WTC11 (cell line): Measurements from ENCODE around the gene VSTM2B. TPM values are rescaled to one million over a fixed set of nuclear protein-coding genes. Genes with fewer than 3 reads are reported as not detected.

Source experiments
- ATAC-seq: fragments of 200-7000 bp; cut with Tn5 transposase; 2 replicates; pipeline ENCODE4 v1.10.0; 2021; ENCODE audit warnings: mild to moderate bottlenecking, moderate library complexity
- CTCF ChIA-PET: fragments of 300-600 bp; sonication (Branson Sonifier 250); formaldehyde crosslinking; loops from one replicate; lab custom pipeline; 2021; ENCODE audit warnings: antibody characterized with exemption; lab: Charles Lee
- POLR2A ChIA-PET: fragments of 350-600 bp; sonication (Branson Sonifier 250); formaldehyde crosslinking; loops from one replicate; lab custom pipeline; 2021; ENCODE audit warnings: antibody characterized with exemption; lab: Charles Lee
- DNase-seq: peaks from one replicate; pipeline ENCODE4 v3.0.0; 2021; ENCODE audit warnings: low spot score
- H3K27ac Mint-ChIP-seq: 2 replicates; pipeline ENCODE4 v1.8.0; 2021; ENCODE audit warnings: mixed read lengths
- H3K27me3 Mint-ChIP-seq: 2 replicates; pipeline ENCODE4 v1.8.0; 2021; ENCODE audit warnings: low read depth, mild to moderate bottlenecking, moderate library complexity, mixed read lengths
- H3K36me3 Mint-ChIP-seq: 2 replicates; pipeline ENCODE4 v1.8.0; 2021; ENCODE audit warnings: mixed read lengths
- H3K4me1 Mint-ChIP-seq: 2 replicates; pipeline ENCODE4 v1.8.0; 2022; ENCODE audit warnings: mixed read lengths
- H3K4me3 Mint-ChIP-seq: 2 replicates; pipeline ENCODE4 v1.8.0; 2021; ENCODE audit warnings: mild to moderate bottlenecking, moderate library complexity, mixed read lengths
- H3K9me3 Mint-ChIP-seq: 2 replicates; pipeline ENCODE4 v1.8.0; 2021; ENCODE audit warnings: mixed read lengths
- AR ChIP-seq: fragments of 250-450 bp; sonication (Bioruptor Pico); IDR thresholded peaks from 2 replicates; pipeline ENCODE4 v1.9.0; 2021; ENCODE audit warnings: mild to moderate bottlenecking
- CDX4 ChIP-seq: fragments of 250-450 bp; sonication (Bioruptor Pico); IDR thresholded peaks from 2 replicates; pipeline ENCODE4 v1.9.0; 2021; ENCODE audit warnings: moderate library complexity, mild to moderate bottlenecking, inconsistent platforms, borderline replicate concordance
- CREM ChIP-seq: sonication (generic); formaldehyde crosslinking; IDR thresholded peaks from 2 replicates; pipeline ENCODE4 v1.8.1; 2022; ENCODE audit warnings: mild to moderate bottlenecking, missing genetic modification reagents, moderate library complexity
- CTCF ChIP-seq: fragments of 200-600 bp; IDR thresholded peaks from 2 replicates; pipeline ENCODE4 v1.8.0; 2022; ENCODE audit warnings: antibody characterized with exemption
- ELF4 ChIP-seq: sonication (generic); formaldehyde crosslinking; IDR thresholded peaks from 2 replicates; pipeline ENCODE4 v1.8.1; 2022; ENCODE audit warnings: low read depth, mild to moderate bottlenecking, moderate library complexity, missing genetic modification reagents
- ESRRA ChIP-seq: sonication (generic); formaldehyde crosslinking; IDR thresholded peaks from 2 replicates; pipeline ENCODE4 v1.8.1; 2022; ENCODE audit warnings: mild to moderate bottlenecking, missing genetic modification reagents, borderline replicate concordance
- FOXJ3 ChIP-seq: sonication (generic); formaldehyde crosslinking; IDR thresholded peaks from 2 replicates; pipeline ENCODE4 v1.9.0; 2021; ENCODE audit warnings: missing genetic modification reagents, mild to moderate bottlenecking, borderline replicate concordance
- GRHL2 ChIP-seq: fragments of 250-450 bp; sonication (Bioruptor Pico); IDR thresholded peaks from 2 replicates; pipeline ENCODE4 v1.8.0; 2022; ENCODE audit warnings: mild to moderate bottlenecking, moderate library complexity; ENCODE audit not compliant: insufficient replicate concordance, severe bottlenecking
- GTF2I ChIP-seq: fragments of 250-450 bp; sonication (Bioruptor Pico); conservative IDR thresholded peaks from 2 replicates; pipeline ENCODE4 v1.4.0; 2021; ENCODE audit warnings: mild to moderate bottlenecking
- JAZF1 ChIP-seq: fragments of 250-450 bp; sonication (Bioruptor Pico); IDR thresholded peaks from 2 replicates; pipeline ENCODE4 v1.9.0; 2021; ENCODE audit warnings: moderate library complexity, mild to moderate bottlenecking, inconsistent platforms
- KAT7 ChIP-seq: sonication (generic); formaldehyde crosslinking; IDR thresholded peaks from 2 replicates; pipeline ENCODE4 v1.8.1; 2023; ENCODE audit warnings: missing genetic modification reagents, mild to moderate bottlenecking, borderline replicate concordance
- MYBL2 ChIP-seq: sonication (generic); formaldehyde crosslinking; IDR thresholded peaks from 2 replicates; pipeline ENCODE4 v1.8.1; 2023; ENCODE audit warnings: mild to moderate bottlenecking, moderate library complexity, missing genetic modification reagents
- NFE2L1 ChIP-seq: sonication (generic); formaldehyde crosslinking; IDR thresholded peaks from 2 replicates; pipeline ENCODE4 v1.8.1; 2023; ENCODE audit warnings: missing genetic modification reagents
- OVOL2 ChIP-seq: fragments of 250-450 bp; sonication (Bioruptor Pico); IDR thresholded peaks from 2 replicates; pipeline ENCODE4 v1.9.0; 2021; ENCODE audit warnings: mild to moderate bottlenecking, borderline replicate concordance
- RELA ChIP-seq: sonication (generic); formaldehyde crosslinking; IDR thresholded peaks from 2 replicates; pipeline ENCODE4 v1.8.1; 2022; ENCODE audit warnings: missing genetic modification reagents, mild to moderate bottlenecking, borderline replicate concordance
- STAT6 ChIP-seq: sonication (generic); formaldehyde crosslinking; conservative IDR thresholded peaks from 2 replicates; pipeline ENCODE4 v1.8.1; 2023; ENCODE audit warnings: mild to moderate bottlenecking, low read depth, missing genetic modification reagents, moderate library complexity
- ZNF138 ChIP-seq: sonication (generic); formaldehyde crosslinking; conservative IDR thresholded peaks from 2 replicates; pipeline ENCODE4 v1.8.1; 2022; ENCODE audit warnings: mild to moderate bottlenecking, moderate library complexity, missing genetic modification reagents
- ZNF317 ChIP-seq: sonication (generic); formaldehyde crosslinking; IDR thresholded peaks from 2 replicates; pipeline ENCODE4 v1.8.1; 2023; ENCODE audit warnings: low read depth, mild to moderate bottlenecking, moderate library complexity, missing genetic modification reagents, borderline replicate concordance
- ZNF396 ChIP-seq: fragments of 250-450 bp; sonication (Bioruptor Pico); IDR thresholded peaks from 2 replicates; pipeline ENCODE4 v1.8.0; 2021; ENCODE audit warnings: mild to moderate bottlenecking, moderate library complexity, borderline replicate concordance
- ZNF671 ChIP-seq: fragments of 250-450 bp; sonication (Bioruptor Pico); IDR thresholded peaks from 2 replicates; pipeline ENCODE4 v1.8.0; 2021; ENCODE audit warnings: mild to moderate bottlenecking
- total RNA-seq: library from RNA; stranded (reverse); gene quantifications from 3 replicates; pipeline ENCODE4 v1.2.3, GENCODE V29; 2021

VSTM2B gene
- total RNA-seq, 1 experiment from 2014 or later, result 3.2 TPM

GRCh38 chr19:29561601-29562000, 35.8 kb downstream of the VSTM2B start:
- ATAC-seq (no peak), DNase-seq (no peak)
- no peak for TF ChIP-seq MYBL2
- TF ChIP-seq GRHL2 (CRISPR knock-in tag), result no peak
- TF ChIP-seq KAT7, result no peak
- no peak for TF ChIP-seq RELA (CRISPR knock-in tag)
- no peak for TF ChIP-seq FOXJ3 (CRISPR knock-in tag)
- TF ChIP-seq CREM, result no peak
- TF ChIP-seq OVOL2 (CRISPR knock-in tag), result no peak
- no peak for TF ChIP-seq ESRRA (CRISPR knock-in tag)
- TF ChIP-seq STAT6 (CRISPR knock-in tag), result no peak
- no peak for TF ChIP-seq CTCF
- no peak for TF ChIP-seq CDX4
- TF ChIP-seq ZNF317 (CRISPR knock-in tag), result no peak
- no peak for TF ChIP-seq ZNF396 (CRISPR knock-in tag)
- TF ChIP-seq ELF4, result no peak
- no peak for TF ChIP-seq NFE2L1 (CRISPR knock-in tag)
- TF ChIP-seq AR (CRISPR knock-in tag), result no peak
- TF ChIP-seq JAZF1, result no peak
- no peak for TF ChIP-seq GTF2I (CRISPR knock-in tag)
- TF ChIP-seq ZNF671, result no peak
- TF ChIP-seq ZNF138 (CRISPR knock-in tag), result no peak
- 0 out of 2 replicates have a peak, but pooled peaks cover 3% of the 10 kb centered on the region for H3K4me1 Mint-ChIP-seq
- POLR2A ChIA-PET, result no interaction called here
- H3K36me3 Mint-ChIP-seq, result peaks cover 11% of the 10 kb centered on the region
- H3K9me3 Mint-ChIP-seq, result peaks cover 33% of the 10 kb centered on the region
- CTCF ChIA-PET, result interaction anchor here (1.5 kb wide), 1 partner anchor 83 kb away, joined by 4 read pairs; no protein-coding TSS in a partner anchor
- H3K4me3 Mint-ChIP-seq, result no peak overlapping the region
- no peak overlapping the region for H3K27ac Mint-ChIP-seq
- H3K27me3 Mint-ChIP-seq, result peaks cover 4% of the 10 kb centered on the region
